Measurements from ENCODE around the gene ATM.

DNA sequence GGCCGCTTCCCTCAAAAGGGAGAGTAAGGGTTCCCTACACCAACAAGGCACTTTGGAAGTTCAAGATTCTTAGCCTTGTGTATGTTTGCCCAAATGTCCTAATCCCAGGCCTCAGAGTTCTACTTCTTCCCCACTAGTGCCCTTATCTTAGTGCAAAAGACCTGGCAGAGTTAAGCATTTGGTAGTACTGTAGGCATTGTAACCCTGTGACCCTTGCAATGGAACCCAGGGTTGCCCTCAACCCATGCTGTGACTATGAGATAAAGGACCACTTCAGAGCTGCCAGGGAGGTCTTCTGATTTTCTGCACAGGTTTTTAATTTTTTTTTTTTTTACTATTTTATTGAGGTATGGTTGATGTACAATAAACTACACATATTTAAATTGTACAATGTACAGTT is 179.4 kb downstream of the ATM start:
- TF ChIP-seq, protein P1, sequence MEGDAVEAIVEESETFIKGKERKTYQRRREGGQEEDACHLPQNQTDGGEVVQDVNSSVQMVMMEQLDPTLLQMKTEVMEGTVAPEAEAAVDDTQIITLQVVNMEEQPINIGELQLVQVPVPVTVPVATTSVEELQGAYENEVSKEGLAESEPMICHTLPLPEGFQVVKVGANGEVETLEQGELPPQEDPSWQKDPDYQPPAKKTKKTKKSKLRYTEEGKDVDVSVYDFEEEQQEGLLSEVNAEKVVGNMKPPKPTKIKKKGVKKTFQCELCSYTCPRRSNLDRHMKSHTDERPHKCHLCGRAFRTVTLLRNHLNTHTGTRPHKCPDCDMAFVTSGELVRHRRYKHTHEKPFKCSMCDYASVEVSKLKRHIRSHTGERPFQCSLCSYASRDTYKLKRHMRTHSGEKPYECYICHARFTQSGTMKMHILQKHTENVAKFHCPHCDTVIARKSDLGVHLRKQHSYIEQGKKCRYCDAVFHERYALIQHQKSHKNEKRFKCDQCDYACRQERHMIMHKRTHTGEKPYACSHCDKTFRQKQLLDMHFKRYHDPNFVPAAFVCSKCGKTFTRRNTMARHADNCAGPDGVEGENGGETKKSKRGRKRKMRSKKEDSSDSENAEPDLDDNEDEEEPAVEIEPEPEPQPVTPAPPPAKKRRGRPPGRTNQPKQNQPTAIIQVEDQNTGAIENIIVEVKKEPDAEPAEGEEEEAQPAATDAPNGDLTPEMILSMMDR (conservative IDR thresholded peaks at IDR 0.05; ENCODE audit: low read depth, low read length), result no peak
- no peak for TF ChIP-seq EZH2 (IDR thresholded peaks at IDR 0.05; ENCODE audit: borderline replicate concordance, low read depth, low read length, poor library complexity, severe bottlenecking)

Measured in A673 (cell line).